HG02970 (cell line): ENCODE results near the gene UNG.

Source experiments
- ATAC-seq: cut with Tn5 transposase; IDR thresholded peaks from one replicate; pipeline ENCODE4 v1.9.1; 2021; ENCODE audit warnings: mild to moderate bottlenecking, moderate library complexity, moderate number of reproducible peaks; ENCODE audit not compliant: unreplicated experiment, low FRiP score

Gene UNG

DNA sequence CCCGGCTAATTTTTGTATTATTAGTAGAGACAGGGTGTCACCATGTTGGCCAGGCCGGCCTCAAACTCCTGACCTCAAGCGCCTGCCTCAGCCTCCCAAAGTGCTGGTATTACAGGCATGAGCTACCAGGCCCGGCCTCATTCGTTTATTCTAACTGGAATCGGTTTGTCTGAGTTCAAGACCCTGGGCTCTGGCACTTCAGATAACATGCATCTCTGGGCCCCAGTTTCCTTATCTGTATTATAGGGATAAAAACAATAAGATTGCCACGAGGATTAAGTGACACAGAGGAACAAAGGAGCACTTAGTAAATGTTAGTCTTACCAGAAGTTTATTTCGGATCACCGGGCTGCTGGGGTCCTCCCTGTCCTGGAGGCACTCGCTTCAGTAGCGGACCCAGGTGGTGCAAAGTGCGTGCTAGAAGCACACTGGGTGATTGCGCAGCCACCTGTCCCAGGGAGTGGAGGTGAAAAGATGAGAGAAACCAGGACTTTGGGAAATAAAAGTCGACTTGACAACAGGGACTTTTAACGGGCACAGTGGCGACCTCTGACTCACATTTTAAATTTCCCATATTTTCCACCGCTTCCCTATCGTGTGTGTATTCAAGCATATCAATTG, 56.5 kb downstream of the UNG start:
- no peak for ATAC-seq

DNA sequence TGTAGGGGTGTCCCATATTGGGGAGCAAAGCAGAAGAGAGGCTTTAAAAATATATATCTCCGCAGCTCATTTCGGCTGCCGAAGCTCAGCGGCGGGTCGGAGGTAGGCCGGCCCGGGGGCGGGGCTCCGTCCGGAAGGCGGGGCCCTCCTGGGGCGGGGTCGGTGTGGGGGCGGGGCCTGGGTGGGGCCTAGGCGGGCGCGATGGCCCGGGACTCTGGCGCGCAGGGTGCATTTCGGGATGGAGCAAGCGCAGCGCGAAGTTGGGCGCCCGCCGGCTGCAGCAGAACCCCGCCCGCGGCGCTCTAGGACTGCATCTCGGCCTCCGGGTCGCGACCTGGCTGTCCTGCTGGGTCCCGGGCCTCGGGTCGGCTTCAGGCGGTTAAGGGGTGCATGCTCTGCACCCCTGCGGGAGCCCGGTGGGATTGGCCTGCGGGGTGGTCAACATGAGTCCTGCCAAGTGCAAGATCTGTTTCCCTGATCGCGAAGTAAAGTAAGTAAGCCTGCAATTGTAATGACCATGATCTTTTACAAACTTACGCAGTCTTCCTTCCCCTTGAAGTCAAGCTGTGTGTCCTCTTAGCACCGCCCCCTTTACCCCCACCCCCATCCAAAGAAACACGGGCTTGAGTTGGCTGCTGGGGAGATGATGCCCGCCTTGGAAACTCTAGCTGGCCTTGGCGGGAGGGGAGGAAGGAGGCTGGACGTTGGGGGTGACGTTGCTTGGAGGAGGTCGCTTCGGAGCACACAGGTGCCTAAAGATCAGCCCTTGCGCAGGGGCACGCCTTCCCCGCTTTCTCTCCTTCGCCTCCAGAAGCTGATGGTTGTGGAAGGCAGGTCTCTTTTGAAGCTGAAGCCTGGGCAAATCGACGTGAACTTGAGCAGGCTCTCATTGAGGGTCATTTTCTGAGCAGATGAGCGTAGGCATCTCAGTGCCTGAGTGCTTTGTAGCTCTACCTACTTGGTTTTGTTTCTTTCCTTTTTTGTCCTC, 57.3 kb downstream of the UNG start:
- ATAC-seq = peak; percentile 88

DNA sequence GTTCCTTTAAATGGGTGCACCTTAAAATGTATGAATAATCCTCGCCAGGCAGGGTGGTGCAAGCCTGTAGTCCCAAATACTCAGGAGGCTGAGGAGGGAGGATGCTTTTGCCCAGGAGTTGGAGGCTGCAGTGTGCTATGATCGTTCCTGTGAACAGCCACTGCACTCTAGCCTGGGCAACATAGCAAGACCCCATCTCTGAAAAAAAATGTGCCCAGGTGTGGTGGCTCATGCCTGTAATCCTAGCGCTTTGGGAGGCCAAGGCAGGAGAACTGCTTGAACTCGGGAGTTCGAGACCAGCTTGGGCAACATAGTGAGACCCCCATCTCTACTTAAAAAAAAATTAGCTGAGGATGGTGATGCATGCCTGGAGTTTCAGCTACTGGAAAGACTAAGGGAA, 58.6 kb downstream of the UNG start:
- ATAC-seq = no peak

DNA sequence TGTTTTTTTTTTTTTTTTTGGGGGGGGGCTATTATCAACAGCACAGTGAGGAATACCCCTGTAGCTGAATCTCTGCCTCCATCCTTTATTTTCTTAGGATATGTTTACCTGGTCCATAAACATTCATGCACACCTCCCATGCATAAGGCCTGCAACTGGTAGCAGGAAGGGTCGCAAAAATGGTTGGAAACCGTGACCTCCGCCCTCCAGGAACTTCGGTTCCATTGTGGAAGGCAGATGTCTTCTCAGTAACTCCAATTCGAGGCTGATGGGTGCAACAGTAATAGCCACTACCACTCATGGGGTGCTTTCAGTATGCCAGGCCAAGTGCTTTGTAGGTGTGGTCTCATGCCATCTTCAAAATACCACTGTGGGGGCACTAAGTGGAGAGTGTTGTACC, 59.2 kb downstream of the UNG start:
- no peak for ATAC-seq

- no peak for ATAC-seq
Measured at GRCh38 chr12:109157986-109158385, 60.6 kb downstream of the UNG start.

DNA sequence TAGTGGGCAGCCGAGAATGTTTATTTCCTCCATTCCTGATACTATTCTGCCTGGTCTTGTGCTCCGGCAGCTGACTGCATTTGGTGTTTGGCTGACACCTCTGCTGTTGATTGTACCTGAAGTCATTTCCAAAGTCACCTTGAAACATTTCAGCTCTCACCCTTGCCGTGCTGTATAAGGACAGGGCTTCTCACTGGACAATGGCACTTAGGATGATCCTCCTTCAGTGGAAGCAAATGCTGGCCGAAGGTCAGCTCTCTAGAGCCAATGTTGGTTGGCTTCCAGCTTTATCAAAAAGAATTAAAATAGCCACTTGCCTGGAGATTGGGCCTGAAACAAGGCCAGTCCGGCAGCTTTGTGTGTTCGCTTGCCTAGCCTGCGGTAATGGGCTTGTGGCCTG, 63.0 kb downstream of the UNG start:
- ATAC-seq = no peak
